Measurements from ENCODE around the gene UGT1A3. TPM values are rescaled to one million over a fixed set of nuclear protein-coding genes. Genes with fewer than 3 reads are reported as not detected.

UGT1A3 gene
- total and polyA plus RNA-seq, 4 donors, result 7.0 to 61.6 (median 18.2) TPM; not detected in 1

GRCh38 chr2:233758141-233758540 is 29.3 kb downstream of the UGT1A3 start:
- TF ChIP-seq GABPA (IDR thresholded peaks at IDR 0.05 in 1 of 2, conservative IDR thresholded peaks at IDR 0.05 in 1 of 2) (no peak), FOXA2 (IDR thresholded peaks at IDR 0.05) (no peak), RAD21 (IDR thresholded peaks at IDR 0.05) (no peak), FOXA1 (IDR thresholded peaks at IDR 0.05) (no peak), NR2F2 (IDR thresholded peaks at IDR 0.05) (no peak), TAF1 (conservative IDR thresholded peaks at IDR 0.05) (no peak)
- Histone ChIP-seq H3K4me3 (ENCODE audit: low read depth in 1 of 3, low read length in 3 of 3) (no peak overlapping the region), H3K9ac (ENCODE audit: low read depth in 1 of 2, low read length in 2 of 2) (no peak overlapping the region), H3K27me3 (ENCODE audit: control insufficient read depth in 4 of 4, insufficient read depth in 4 of 4, low read length in 3 of 4) (no peaks in the 10 kb centered on the region), H3K27ac (ENCODE audit: low read depth in 1 of 2, low read length in 2 of 2) (no peak overlapping the region), H3K9me3 (ENCODE audit: control insufficient read depth in 4 of 4, low read length in 3 of 4) (no peaks in the 10 kb centered on the region), H3K36me3 (ENCODE audit: control insufficient read depth in 4 of 4, insufficient read depth in 3 of 4, low read depth in 1 of 4, low read length in 3 of 4) (no peaks in the 10 kb centered on the region), H3K4me1 (ENCODE audit: control insufficient read depth in 4 of 4, insufficient read depth in 4 of 4, low read length in 3 of 4) (peaks cover 10 to 61% (median 31%) of the 10 kb centered on the region in 4 donors)
- no peak for DNase-seq (ENCODE audit: low spot score)

GRCh38 chr2:233758849-233759248 is 30.0 kb downstream of the UGT1A3 start:
- no peaks in the 10 kb centered on the region for H3K9me3 ChIP-seq (ENCODE audit: control insufficient read depth in 4 of 4, low read length in 3 of 4)
- H3K27me3 ChIP-seq (ENCODE audit: control insufficient read depth in 4 of 4, insufficient read depth in 4 of 4, low read length in 3 of 4), result no peaks in the 10 kb centered on the region
- peak overlapping the region; percentile 15 to 85 for H3K27ac ChIP-seq (ENCODE audit: low read depth in 1 of 2, low read length in 2 of 2)
- no peak overlapping the region for H3K4me3 ChIP-seq (ENCODE audit: low read depth in 1 of 3, low read length in 3 of 3)
- 74% methylated on average over 2 of the region's 2 CpGs for WGBS
- TF ChIP-seq ZBTB33 (IDR thresholded peaks at IDR 0.05) (no peak), FOXA1 (IDR thresholded peaks at IDR 0.05) (no peak)
- H3K9ac ChIP-seq (ENCODE audit: low read depth in 1 of 2, low read length in 2 of 2), result no peak overlapping the region
- H3K4me1 ChIP-seq (ENCODE audit: control insufficient read depth in 4 of 4, insufficient read depth in 4 of 4, low read length in 3 of 4), result peaks cover 10 to 60% (median 31%) of the 10 kb centered on the region in 4 donors
- no peaks in the 10 kb centered on the region for H3K36me3 ChIP-seq (ENCODE audit: control insufficient read depth in 4 of 4, insufficient read depth in 3 of 4, low read depth in 1 of 4, low read length in 3 of 4)
- no peak for DNase-seq (ENCODE audit: low spot score)

DNA sequence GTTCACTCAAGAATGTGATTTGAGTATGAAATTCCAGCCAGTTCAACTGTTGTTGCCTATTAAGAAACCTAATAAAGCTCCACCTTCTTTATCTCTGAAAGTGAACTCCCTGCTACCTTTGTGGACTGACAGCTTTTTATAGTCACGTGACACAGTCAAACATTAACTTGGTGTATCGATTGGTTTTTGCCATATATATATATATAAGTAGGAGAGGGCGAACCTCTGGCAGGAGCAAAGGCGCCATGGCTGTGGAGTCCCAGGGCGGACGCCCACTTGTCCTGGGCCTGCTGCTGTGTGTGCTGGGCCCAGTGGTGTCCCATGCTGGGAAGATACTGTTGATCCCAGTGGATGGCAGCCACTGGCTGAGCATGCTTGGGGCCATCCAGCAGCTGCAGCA is 31.2 kb downstream of the UGT1A3 start, which contains the start of gene UGT1A1:
UGT1A1 (plus strand) TSS at position 228 of the 400 bp plus-strand sequence; CDS start at position 246, 18 bp downstream.
- peak within 1 kb of the TSS; percentile 85 to 94 for H3K27ac ChIP-seq (ENCODE audit: low read depth in 1 of 2, low read length in 2 of 2)
- peak within 1 kb of the TSS; percentile 46 to 86 (median 46) for H3K4me3 ChIP-seq (ENCODE audit: low read depth in 1 of 3, low read length in 3 of 3)

More for the DNA sequence above, 31.2 kb downstream of the UGT1A3 start, which contains the start of gene UGT1A1:
- Histone ChIP-seq H3K9me3 (ENCODE audit: control insufficient read depth in 4 of 4, low read length in 3 of 4) (no peaks in the 10 kb centered on the region), H3K36me3 (ENCODE audit: control insufficient read depth in 4 of 4, insufficient read depth in 3 of 4, low read depth in 1 of 4, low read length in 3 of 4) (no peaks in the 10 kb centered on the region), H3K27me3 (ENCODE audit: control insufficient read depth in 4 of 4, insufficient read depth in 4 of 4, low read length in 3 of 4) (no peaks in the 10 kb centered on the region), H3K4me1 (ENCODE audit: control insufficient read depth in 4 of 4, insufficient read depth in 4 of 4, low read length in 3 of 4) (peaks cover 6 to 65% (median 32%) of the 10 kb centered on the region in 4 donors), H3K9ac (ENCODE audit: low read depth in 1 of 2, low read length in 2 of 2) (peak within 1 kb of the TSS; percentile 34 to 99)
- TF ChIP-seq EGR1 (IDR thresholded peaks at IDR 0.05; ENCODE audit: low read depth in 2 of 2), result peak in 1 of 2 donors; percentile 30
- TF ChIP-seq JUND (IDR thresholded peaks at IDR 0.05), result peak; percentile 33 to 45
- TF ChIP-seq SP1 (IDR thresholded peaks at IDR 0.05), result peak; percentile 76
- TF ChIP-seq YY1 (IDR thresholded peaks at IDR 0.05), result peak; percentile 67
- TF ChIP-seq RXRA (IDR thresholded peaks at IDR 0.05), result peak; percentile 79 to 81
- TF ChIP-seq, protein P1, sequence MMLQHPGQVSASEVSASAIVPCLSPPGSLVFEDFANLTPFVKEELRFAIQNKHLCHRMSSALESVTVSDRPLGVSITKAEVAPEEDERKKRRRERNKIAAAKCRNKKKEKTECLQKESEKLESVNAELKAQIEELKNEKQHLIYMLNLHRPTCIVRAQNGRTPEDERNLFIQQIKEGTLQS (IDR thresholded peaks at IDR 0.05), result no peak
- TF ChIP-seq, protein P2, sequence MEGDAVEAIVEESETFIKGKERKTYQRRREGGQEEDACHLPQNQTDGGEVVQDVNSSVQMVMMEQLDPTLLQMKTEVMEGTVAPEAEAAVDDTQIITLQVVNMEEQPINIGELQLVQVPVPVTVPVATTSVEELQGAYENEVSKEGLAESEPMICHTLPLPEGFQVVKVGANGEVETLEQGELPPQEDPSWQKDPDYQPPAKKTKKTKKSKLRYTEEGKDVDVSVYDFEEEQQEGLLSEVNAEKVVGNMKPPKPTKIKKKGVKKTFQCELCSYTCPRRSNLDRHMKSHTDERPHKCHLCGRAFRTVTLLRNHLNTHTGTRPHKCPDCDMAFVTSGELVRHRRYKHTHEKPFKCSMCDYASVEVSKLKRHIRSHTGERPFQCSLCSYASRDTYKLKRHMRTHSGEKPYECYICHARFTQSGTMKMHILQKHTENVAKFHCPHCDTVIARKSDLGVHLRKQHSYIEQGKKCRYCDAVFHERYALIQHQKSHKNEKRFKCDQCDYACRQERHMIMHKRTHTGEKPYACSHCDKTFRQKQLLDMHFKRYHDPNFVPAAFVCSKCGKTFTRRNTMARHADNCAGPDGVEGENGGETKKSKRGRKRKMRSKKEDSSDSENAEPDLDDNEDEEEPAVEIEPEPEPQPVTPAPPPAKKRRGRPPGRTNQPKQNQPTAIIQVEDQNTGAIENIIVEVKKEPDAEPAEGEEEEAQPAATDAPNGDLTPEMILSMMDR (IDR thresholded peaks at IDR 0.05; ENCODE audit: low read depth, low read length, missing input control), result no peak
- peak; percentile 91 for TF ChIP-seq TAF1 (conservative IDR thresholded peaks at IDR 0.05)
- TF ChIP-seq, protein P3, sequence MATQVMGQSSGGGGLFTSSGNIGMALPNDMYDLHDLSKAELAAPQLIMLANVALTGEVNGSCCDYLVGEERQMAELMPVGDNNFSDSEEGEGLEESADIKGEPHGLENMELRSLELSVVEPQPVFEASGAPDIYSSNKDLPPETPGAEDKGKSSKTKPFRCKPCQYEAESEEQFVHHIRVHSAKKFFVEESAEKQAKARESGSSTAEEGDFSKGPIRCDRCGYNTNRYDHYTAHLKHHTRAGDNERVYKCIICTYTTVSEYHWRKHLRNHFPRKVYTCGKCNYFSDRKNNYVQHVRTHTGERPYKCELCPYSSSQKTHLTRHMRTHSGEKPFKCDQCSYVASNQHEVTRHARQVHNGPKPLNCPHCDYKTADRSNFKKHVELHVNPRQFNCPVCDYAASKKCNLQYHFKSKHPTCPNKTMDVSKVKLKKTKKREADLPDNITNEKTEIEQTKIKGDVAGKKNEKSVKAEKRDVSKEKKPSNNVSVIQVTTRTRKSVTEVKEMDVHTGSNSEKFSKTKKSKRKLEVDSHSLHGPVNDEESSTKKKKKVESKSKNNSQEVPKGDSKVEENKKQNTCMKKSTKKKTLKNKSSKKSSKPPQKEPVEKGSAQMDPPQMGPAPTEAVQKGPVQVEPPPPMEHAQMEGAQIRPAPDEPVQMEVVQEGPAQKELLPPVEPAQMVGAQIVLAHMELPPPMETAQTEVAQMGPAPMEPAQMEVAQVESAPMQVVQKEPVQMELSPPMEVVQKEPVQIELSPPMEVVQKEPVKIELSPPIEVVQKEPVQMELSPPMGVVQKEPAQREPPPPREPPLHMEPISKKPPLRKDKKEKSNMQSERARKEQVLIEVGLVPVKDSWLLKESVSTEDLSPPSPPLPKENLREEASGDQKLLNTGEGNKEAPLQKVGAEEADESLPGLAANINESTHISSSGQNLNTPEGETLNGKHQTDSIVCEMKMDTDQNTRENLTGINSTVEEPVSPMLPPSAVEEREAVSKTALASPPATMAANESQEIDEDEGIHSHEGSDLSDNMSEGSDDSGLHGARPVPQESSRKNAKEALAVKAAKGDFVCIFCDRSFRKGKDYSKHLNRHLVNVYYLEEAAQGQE (IDR thresholded peaks at IDR 0.05), result peak; percentile 27
- peak; percentile 48 for TF ChIP-seq FOXA1 (IDR thresholded peaks at IDR 0.05)
- TF ChIP-seq ZBTB33 (IDR thresholded peaks at IDR 0.05), result peak; percentile 44
- no peak for TF ChIP-seq HNF4G (IDR thresholded peaks at IDR 0.05)
- peak; percentile 63 to 68 for TF ChIP-seq HNF4A (conservative IDR thresholded peaks at IDR 0.05)
- peak; percentile 18 to 41 for TF ChIP-seq RAD21 (IDR thresholded peaks at IDR 0.05)
- TF ChIP-seq FOXA2 (IDR thresholded peaks at IDR 0.05), result peak; percentile 44
- no peak for TF ChIP-seq NR2F2 (IDR thresholded peaks at IDR 0.05)
- no peak for DNase-seq (ENCODE audit: low spot score)
- WGBS, result 54% methylated on average over 6 of the region's 6 CpGs

Data from liver (tissue), 9 donors.